ENCODE measurements around the gene PLTP. TPM values are rescaled to one million over a fixed set of nuclear protein-coding genes. Genes with fewer than 3 reads are reported as not detected.
A peak's percentile ranks its signal among the peaks of the same experiment; 100 is the strongest.
"Not testable (repeated sequence)": the region's sequence is repeated elsewhere in the genome, so short reads cannot be mapped to it uniquely, and the experiment has no call there.

The PLTP gene
- polyA plus RNA-seq, 2 donors: 27.0 to 27.2 TPM

GRCh38 chr20:45934586-45935415 is 22.8 kb upstream of the PLTP start, which contains the start of gene PCIF1:
Gene PCIF1 (plus strand): TSS chr20:45934683. CDS start chr20:45939000, 4,317 bp downstream.
- no peaks in the 10 kb centered on the region for H3K27me3 ChIP-seq (ENCODE audit: control insufficient read depth in 1 of 2, insufficient read depth in 2 of 2, low read length in 2 of 2)
- peaks cover 11 to 12% of the 10 kb centered on the region in 2 donors for H3K36me3 ChIP-seq (ENCODE audit: control insufficient read depth in 2 of 2, insufficient read depth in 2 of 2, low read length in 1 of 2)
- peaks cover 2 to 5% of the 10 kb centered on the region in 2 donors for H3K4me1 ChIP-seq (ENCODE audit: control insufficient read depth in 2 of 2, insufficient read depth in 2 of 2, low read length in 1 of 2)
- no peaks in the 10 kb centered on the region for H3K9me3 ChIP-seq (ENCODE audit: control insufficient read depth in 2 of 2, insufficient read depth in 1 of 2, low read depth in 1 of 2, low read length in 1 of 2)
- H3K4me3 ChIP-seq (ENCODE audit: low read depth in 1 of 2, low read length in 2 of 2): peak within 1 kb of the TSS; percentile 85 to 88
- WGBS, 2 donors: 0 to 1% methylated on average over 55 to 102 of the region's 102 CpGs
- H3K27ac ChIP-seq (ENCODE audit: low read depth in 2 of 2, low read length in 1 of 2): peak within 1 kb of the TSS; percentile 99 to 100

DNA sequence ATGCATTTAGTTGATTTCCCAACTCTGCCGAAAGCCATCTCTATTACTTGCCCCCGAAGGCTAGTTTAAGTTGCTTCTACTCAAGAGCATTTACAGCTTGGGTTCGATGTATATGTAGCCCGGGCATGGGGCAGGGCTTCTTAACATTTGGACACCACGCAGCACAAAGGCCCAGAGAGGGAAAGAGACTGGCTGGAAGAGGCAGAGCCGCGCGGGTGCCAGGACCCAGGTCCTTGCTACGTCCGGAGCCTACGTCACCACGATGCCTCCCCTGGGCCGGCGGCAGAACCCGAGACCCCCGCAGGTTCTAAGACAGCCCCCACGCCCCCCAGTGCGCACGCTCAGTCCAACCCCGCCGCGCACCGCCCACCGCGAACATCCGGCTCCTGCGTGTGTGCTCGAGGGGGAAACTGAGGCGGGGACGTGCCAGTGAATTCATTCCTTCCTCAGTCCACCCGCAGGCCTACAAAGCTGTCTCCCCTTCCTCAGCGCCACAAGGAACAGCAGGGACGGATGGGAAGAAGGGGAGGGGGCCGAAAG is 22.2 kb upstream of the PLTP start:
- Histone ChIP-seq H3K4me3 (ENCODE audit: low read depth in 1 of 2, low read length in 2 of 2) (peak overlapping the region; percentile 85 to 88), H3K27me3 (ENCODE audit: control insufficient read depth in 1 of 2, insufficient read depth in 2 of 2, low read length in 2 of 2) (no peaks in the 10 kb centered on the region), H3K36me3 (ENCODE audit: control insufficient read depth in 2 of 2, insufficient read depth in 2 of 2, low read length in 1 of 2) (peaks cover 6 to 8% of the 10 kb centered on the region in 2 donors), H3K4me1 (ENCODE audit: control insufficient read depth in 2 of 2, insufficient read depth in 2 of 2, low read length in 1 of 2) (peaks cover 2 to 5% of the 10 kb centered on the region in 2 donors), H3K9me3 (ENCODE audit: control insufficient read depth in 2 of 2, insufficient read depth in 1 of 2, low read depth in 1 of 2, low read length in 1 of 2) (no peaks in the 10 kb centered on the region), H3K27ac (ENCODE audit: low read depth in 2 of 2, low read length in 1 of 2) (peak overlapping the region; percentile 99 to 100)
- 1 to 2% methylated on average over 32 to 34 of the region's 34 CpGs for WGBS, 2 donors

- Histone ChIP-seq H3K27me3 (ENCODE audit: control insufficient read depth in 1 of 2, insufficient read depth in 2 of 2, low read length in 2 of 2) (no peaks in the 10 kb centered on the region), H3K36me3 (ENCODE audit: control insufficient read depth in 2 of 2, insufficient read depth in 2 of 2, low read length in 1 of 2) (peaks cover 2 to 5% of the 10 kb centered on the region in 2 donors), H3K27ac (ENCODE audit: low read depth in 2 of 2, low read length in 1 of 2) (peak overlapping the region; percentile 99 to 100), H3K4me1 (ENCODE audit: control insufficient read depth in 2 of 2, insufficient read depth in 2 of 2, low read length in 1 of 2) (peaks cover 2 to 5% of the 10 kb centered on the region in 2 donors), H3K4me3 (ENCODE audit: low read depth in 1 of 2, low read length in 2 of 2) (peak overlapping the region; percentile 85 to 88), H3K9me3 (ENCODE audit: control insufficient read depth in 2 of 2, insufficient read depth in 1 of 2, low read depth in 1 of 2, low read length in 1 of 2) (no peaks in the 10 kb centered on the region)
- 20 to 24% methylated on average over 22 of the region's 22 CpGs for WGBS, 2 donors
These were observed 21.5 kb upstream of the PLTP start for GRCh38 chr20:45933266-45934045.

- H3K27me3 ChIP-seq (ENCODE audit: control insufficient read depth in 1 of 2, insufficient read depth in 2 of 2, low read length in 2 of 2); H3K9me3 ChIP-seq (ENCODE audit: control insufficient read depth in 2 of 2, insufficient read depth in 1 of 2, low read depth in 1 of 2, low read length in 1 of 2); H3K4me3 ChIP-seq (ENCODE audit: low read depth in 1 of 2, low read length in 2 of 2); H3K36me3 ChIP-seq (ENCODE audit: control insufficient read depth in 2 of 2, insufficient read depth in 2 of 2, low read length in 1 of 2); H3K4me1 ChIP-seq (ENCODE audit: control insufficient read depth in 2 of 2, insufficient read depth in 2 of 2, low read length in 1 of 2); H3K27ac ChIP-seq (ENCODE audit: low read depth in 2 of 2, low read length in 1 of 2): not testable (repeated sequence)
- WGBS, 2 donors: 91 to 96% methylated on average over 17 of the region's 17 CpGs
These were observed 19.7 kb upstream of the PLTP start for GRCh38 chr20:45931680-45932079.

- Histone ChIP-seq H3K4me1 (ENCODE audit: control insufficient read depth in 2 of 2, insufficient read depth in 2 of 2, low read length in 1 of 2) (no peaks in the 10 kb centered on the region), H3K9me3 (ENCODE audit: control insufficient read depth in 2 of 2, insufficient read depth in 1 of 2, low read depth in 1 of 2, low read length in 1 of 2) (no peaks in the 10 kb centered on the region), H3K4me3 (ENCODE audit: low read depth in 1 of 2, low read length in 2 of 2) (no peak overlapping the region), H3K27ac (ENCODE audit: low read depth in 2 of 2, low read length in 1 of 2) (no peak overlapping the region), H3K27me3 (ENCODE audit: control insufficient read depth in 1 of 2, insufficient read depth in 2 of 2, low read length in 2 of 2) (no peaks in the 10 kb centered on the region), H3K36me3 (ENCODE audit: control insufficient read depth in 2 of 2, insufficient read depth in 2 of 2, low read length in 1 of 2) (no peaks in the 10 kb centered on the region)
- 71 to 77% methylated on average over 14 of the region's 14 CpGs for WGBS, 2 donors
These were observed 15.3 kb upstream of the PLTP start for GRCh38 chr20:45927071-45927878.

GRCh38 chr20:45926731-45927070 is 14.7 kb upstream of the PLTP start:
- no peaks in the 10 kb centered on the region for H3K27me3 ChIP-seq (ENCODE audit: control insufficient read depth in 1 of 2, insufficient read depth in 2 of 2, low read length in 2 of 2)
- H3K36me3 ChIP-seq (ENCODE audit: control insufficient read depth in 2 of 2, insufficient read depth in 2 of 2, low read length in 1 of 2): no peaks in the 10 kb centered on the region
- no peak overlapping the region for H3K27ac ChIP-seq (ENCODE audit: low read depth in 2 of 2, low read length in 1 of 2)
- no peak overlapping the region for H3K4me3 ChIP-seq (ENCODE audit: low read depth in 1 of 2, low read length in 2 of 2)
- no peaks in the 10 kb centered on the region for H3K4me1 ChIP-seq (ENCODE audit: control insufficient read depth in 2 of 2, insufficient read depth in 2 of 2, low read length in 1 of 2)
- 70 to 75% methylated on average over 2 of the region's 2 CpGs for WGBS, 2 donors
- no peaks in the 10 kb centered on the region for H3K9me3 ChIP-seq (ENCODE audit: control insufficient read depth in 2 of 2, insufficient read depth in 1 of 2, low read depth in 1 of 2, low read length in 1 of 2)

GRCh38 chr20:45925821-45926506 is 14.0 kb upstream of the PLTP start:
- 55 to 62% methylated on average over 9 of the region's 9 CpGs for WGBS, 2 donors
- no peaks in the 10 kb centered on the region for H3K27me3 ChIP-seq (ENCODE audit: control insufficient read depth in 1 of 2, insufficient read depth in 2 of 2, low read length in 2 of 2)
- no peaks in the 10 kb centered on the region for H3K4me1 ChIP-seq (ENCODE audit: control insufficient read depth in 2 of 2, insufficient read depth in 2 of 2, low read length in 1 of 2)
- H3K4me3 ChIP-seq (ENCODE audit: low read depth in 1 of 2, low read length in 2 of 2): no peak overlapping the region
- no peak overlapping the region for H3K27ac ChIP-seq (ENCODE audit: low read depth in 2 of 2, low read length in 1 of 2)
- H3K36me3 ChIP-seq (ENCODE audit: control insufficient read depth in 2 of 2, insufficient read depth in 2 of 2, low read length in 1 of 2): no peaks in the 10 kb centered on the region
- no peaks in the 10 kb centered on the region for H3K9me3 ChIP-seq (ENCODE audit: control insufficient read depth in 2 of 2, insufficient read depth in 1 of 2, low read depth in 1 of 2, low read length in 1 of 2)

- Histone ChIP-seq H3K27ac (ENCODE audit: low read depth in 2 of 2, low read length in 1 of 2) (peak overlapping the region in 1 of 2 donors; percentile 11), H3K9me3 (ENCODE audit: control insufficient read depth in 2 of 2, insufficient read depth in 1 of 2, low read depth in 1 of 2, low read length in 1 of 2) (no peaks in the 10 kb centered on the region), H3K36me3 (ENCODE audit: control insufficient read depth in 2 of 2, insufficient read depth in 2 of 2, low read length in 1 of 2) (no peaks in the 10 kb centered on the region), H3K4me1 (ENCODE audit: control insufficient read depth in 2 of 2, insufficient read depth in 2 of 2, low read length in 1 of 2) (no peaks in the 10 kb centered on the region), H3K27me3 (ENCODE audit: control insufficient read depth in 1 of 2, insufficient read depth in 2 of 2, low read length in 2 of 2) (no peaks in the 10 kb centered on the region), H3K4me3 (ENCODE audit: low read depth in 1 of 2, low read length in 2 of 2) (no peak overlapping the region)
- 49 to 57% methylated on average over 21 of the region's 21 CpGs for WGBS, 2 donors
These were observed 12.7 kb upstream of the PLTP start for GRCh38 chr20:45924391-45925261.

Data from esophagus (tissue), 2 donors.